HepG2 (cell line): ENCODE measurements around the gene MLLT1. TPM values are rescaled to one million over a fixed set of nuclear protein-coding genes. Genes with fewer than 3 reads are reported as not detected.

Source experiments
- ATAC-seq: fragments of 200-7000 bp; cut with Tn5 transposase; 3 replicates; pipeline ENCODE4 v1.9.1; 2020; ENCODE audit warnings: mild to moderate bottlenecking, moderate library complexity
- BruUV-seq: library from RNA; stranded (reverse); fragments of 400-500 nt; replicated peaks from 2 replicates; lab custom pipeline; 2021; lab: Mats Ljungman, UMichigan
- CTCF ChIA-PET: fragments of 300-600 bp; formaldehyde crosslinking; extraction: SDS; loops from one replicate; lab custom pipeline; 2021; ENCODE audit warnings: low total read pairs, inconsistent platforms, low intra/inter-chr PET ratio; lab: Yijun Ruan, JAX
- POLR2A ChIA-PET: fragments of 350-600 bp; sonication (Branson Sonifier 250); formaldehyde crosslinking; loops from one replicate; lab custom pipeline; 2020; ENCODE audit warnings: antibody characterized with exemption, inconsistent platforms; lab: Yijun Ruan, JAX
- DNase-seq: peaks from one replicate; pipeline ENCODE4 v3.0.0-alpha.2; 2015; ENCODE audit warnings: low spot score
- FAIRE-seq: peaks from 3 replicates; lab custom pipeline; 2011; peaks lifted over from hg19 to GRCh38; lab: Jason Lieb, UNC
- H2AFZ ChIP-seq: one replicate; pipeline ENCODE4 v1.6.1; 2011; ENCODE audit warnings: low read length, inconsistent platforms
- H3K27ac ChIP-seq: fragments of 300-600 bp; 3 replicates; pipeline ENCODE4 v1.8.0; 2011; ENCODE audit warnings: mixed run types, mild to moderate bottlenecking, mixed read lengths, low read length, inconsistent platforms; ENCODE audit not compliant: insufficient read depth; ENCODE audit errors: extremely low read length
- H3K27me3 ChIP-seq, 2 experiments: fragments of 200-600 bp in 1 of 2; 2 replicates in 1 of 2; 3 replicates in 1 of 2; pipeline versions ENCODE4 v1.6.0 to v1.8.0; 2011; ENCODE audit warnings: low read length in 2 of 2, mild to moderate bottlenecking in 2 of 2, moderate library complexity in 2 of 2, inconsistent platforms in 1 of 2; ENCODE audit not compliant: insufficient read depth in 2 of 2, control insufficient read depth in 1 of 2
- H3K36me3 ChIP-seq, 2 experiments: fragments of 200-600 bp in 1 of 2; replicated peaks in 1 of 2; 2 replicates in 1 of 2; 3 replicates in 1 of 2; pipeline versions ENCODE4 v1.5.1 to v1.8.0; 2011; ENCODE audit warnings: low read length in 2 of 2, inconsistent platforms in 1 of 2; ENCODE audit not compliant: insufficient read depth in 2 of 2, control insufficient read depth in 1 of 2
- H3K4me1 ChIP-seq: 2 replicates; pipeline ENCODE4 v1.5.1; 2012; ENCODE audit warnings: low read length, inconsistent platforms; ENCODE audit not compliant: insufficient read depth
- H3K4me2 ChIP-seq: 2 replicates; pipeline ENCODE4 v1.6.0; 2011; ENCODE audit warnings: low read depth, low read length, inconsistent platforms
- H3K4me3 ChIP-seq, 3 experiments: fragments of 200-600 bp in 1 of 3; sonication (generic), shearing (Covaris generic) in 1 of 3; replicated peaks in 1 of 3; 2 replicates each; pipeline ENCODE4 v1.5.1; 2011 to 2016; ENCODE audit warnings: low read length in 3 of 3, inconsistent platforms in 2 of 3, low read depth in 2 of 3, mild to moderate bottlenecking in 2 of 3, control low read depth in 1 of 3, mixed read lengths in 1 of 3; ENCODE audit not compliant: insufficient read depth in 1 of 3
- H3K79me2 ChIP-seq: one replicate; pipeline ENCODE4 v1.6.1; 2011; ENCODE audit warnings: low read length, inconsistent platforms; ENCODE audit not compliant: insufficient read depth
- H3K9ac ChIP-seq: 2 replicates; pipeline ENCODE4 v1.6.0; 2011; ENCODE audit warnings: mild to moderate bottlenecking, low read depth, low read length, inconsistent platforms; ENCODE audit not compliant: insufficient read depth
- H3K9me3 ChIP-seq: 2 replicates; pipeline ENCODE4 v1.5.1; 2012; ENCODE audit warnings: mild to moderate bottlenecking, low read length
- H4K20me1 ChIP-seq: 2 replicates; pipeline ENCODE4 v1.6.0; 2011; ENCODE audit warnings: inconsistent platforms, mild to moderate bottlenecking, low read length, moderate library complexity; ENCODE audit not compliant: insufficient read depth
- IKZF4 ChIP-seq: sonication (generic); formaldehyde crosslinking; IDR thresholded peaks from 2 replicates; pipeline ENCODE4 v1.5.1; 2020; ENCODE audit warnings: borderline replicate concordance, mild to moderate bottlenecking, low read depth, missing genetic modification reagents; ENCODE audit errors: not compliant biosample characterization
- JDP2 ChIP-seq: sonication (generic); formaldehyde crosslinking; IDR thresholded peaks from 2 replicates; pipeline ENCODE4 v1.8.1; 2022; ENCODE audit warnings: missing genetic modification reagents, borderline replicate concordance
- MAZ ChIP-seq, 2 experiments: sonication (generic) in 1 of 2; formaldehyde crosslinking in 1 of 2; IDR thresholded peaks; 2 replicates each; pipeline versions ENCODE4 v1.5.0 to v1.6.1; 2012 to 2020; ENCODE audit warnings: low read depth in 2 of 2, mild to moderate bottlenecking in 2 of 2, borderline replicate concordance in 1 of 2, improper control_type of control experiment in 1 of 2, low read length in 1 of 2, missing genetic modification reagents in 1 of 2, moderate library complexity in 1 of 2
- NCOA2 ChIP-seq: sonication (generic); formaldehyde crosslinking; IDR thresholded peaks from 2 replicates; pipeline ENCODE4 v1.8.0; 2022; ENCODE audit warnings: inconsistent platforms
- NFATC3 ChIP-seq: sonication (generic); formaldehyde crosslinking; IDR thresholded peaks from 2 replicates; pipeline ENCODE4 v1.5.1; 2020; ENCODE audit warnings: mild to moderate bottlenecking, missing genetic modification reagents
- NFE2L2 ChIP-seq: fragments of 150-350 bp; IDR thresholded peaks from 2 replicates; pipeline ENCODE4 v1.6.1; 2014; ENCODE audit warnings: low read length
- PLRG1 ChIP-seq: fragments of 450-650 bp; conservative IDR thresholded peaks from 2 replicates; pipeline ENCODE4 v1.6.1; 2016
- SATB2 ChIP-seq: sonication (generic); formaldehyde crosslinking; IDR thresholded peaks from 2 replicates; pipeline ENCODE4 v1.5.0; 2020; ENCODE audit warnings: missing genetic modification reagents
- SOX6 ChIP-seq, 2 experiments: fragments of 450-650 bp in 1 of 2; sonication (generic) in 1 of 2; formaldehyde crosslinking in 1 of 2; IDR thresholded peaks; 2 replicates each; pipeline versions ENCODE4 v1.4.0 to v1.6.1; 2017 to 2020; ENCODE audit warnings: antibody characterized with exemption in 1 of 2, mild to moderate bottlenecking in 1 of 2, missing genetic modification reagents in 1 of 2
- TSC22D2 ChIP-seq: sonication (generic); formaldehyde crosslinking; IDR thresholded peaks from 2 replicates; pipeline ENCODE4 v1.5.1; 2020; ENCODE audit warnings: missing genetic modification reagents, mild to moderate bottlenecking, borderline replicate concordance
- ZBTB3 ChIP-seq: sonication (generic); formaldehyde crosslinking; IDR thresholded peaks from 2 replicates; pipeline ENCODE4 v1.4.0; 2020; ENCODE audit warnings: low read depth, mild to moderate bottlenecking, moderate library complexity, missing genetic modification reagents, borderline replicate concordance
- ZBTB33 ChIP-seq: sonication (generic); formaldehyde crosslinking; IDR thresholded peaks from 2 replicates; pipeline ENCODE4 v1.4.0; 2020; ENCODE audit warnings: missing genetic modification reagents
- ZNF564 ChIP-seq: sonication (generic); formaldehyde crosslinking; IDR thresholded peaks from 2 replicates; pipeline ENCODE4 v1.8.1; 2023; ENCODE audit warnings: mild to moderate bottlenecking, missing genetic modification reagents
- ZNF652 ChIP-seq: IDR thresholded peaks from 2 replicates; pipeline ENCODE4 v1.6.1; 2016; ENCODE audit warnings: low read depth, borderline replicate concordance
- WGBS: methylation state at CpG from one replicate; pipeline ENCODE4 v1.1.6; 2017; ENCODE audit warnings: low lambda C conversion rate; 5-methylcytosine and 5-hydroxymethylcytosine counted together
- in situ Hi-C: cut with HindIII; loops from 2 replicates; pipeline ENCODE4 v1.10.0; 2017; ENCODE audit warnings: low pct_unique_long_range_greater_than_20kb; ENCODE audit not compliant: extremely low pct_ligation_motif_present
- intact Hi-C: fragments of 100-400 bp; cut with micrococcal nuclease; formaldehyde crosslinking; loops from one replicate; pipeline ENCODE4 v1.10.0; 2022; ENCODE audit not compliant: unreplicated experiment
- polyA plus RNA-seq, 8 experiments: library from polyadenylated mRNA; depleted of rRNA in 3 of 8; stranded (reverse) in 7 of 8; unstranded in 1 of 8; fragments of >200 nt; fragmentation: Illumina TruSeq in 4 of 8; extraction: Trizol in 4 of 8; gene quantifications; 2 replicates each; pipeline versions ENCODE4 v1.2.1 to v1.2.3, GENCODE V29; 2011 to 2016; ENCODE audit warnings: low read depth in 4 of 8, missing spikeins in 1 of 8, mixed read lengths in 1 of 8; ENCODE audit not compliant: insufficient read depth in 1 of 8
- total RNA-seq, 5 experiments: library from RNA; depleted of rRNA; stranded (reverse); fragments of >200 nt; fragmentation: Illumina TruSeq; extraction: Trizol; gene quantifications; 2 replicates each; pipeline ENCODE4 v1.2.3, GENCODE V29; 2016; ENCODE audit warnings: low read depth in 1 of 5
- TF ChIP-seq, protein P1 (sequence below): sonication (generic); IDR thresholded peaks from 2 replicates; pipeline ENCODE4 v1.6.1; 2016; ENCODE audit warnings: low read depth, borderline replicate concordance
- TF ChIP-seq, protein P2 (sequence below): sonication (generic); formaldehyde crosslinking; IDR thresholded peaks from 2 replicates; pipeline ENCODE4 v1.4.0; 2020; ENCODE audit warnings: mild to moderate bottlenecking, missing genetic modification reagents

Gene MLLT1
- total and polyA plus RNA-seq, 2 of the 13 experiments (the other 11 are each of a cell fraction or from before 2014, with no cell fraction given), result 11.7 to 12.2 TPM

GRCh38 chr19:6242677-6243076, 37.1 kb downstream of the MLLT1 start (continued):
- no peak for TF ChIP-seq IKZF4 (CRISPR knock-in tag)
- TF ChIP-seq, all 625 proteins: peak for 0

- H3K79me2 ChIP-seq, result peaks cover 59% of the 10 kb centered on the region
- intact Hi-C loops, result no loop called here
- TF ChIP-seq ZBTB3 (CRISPR knock-in tag), result no peak
- peak; percentile 41; the same call in 1 of the 2 replicates for TF ChIP-seq NCOA2 (CRISPR knock-in tag)
- TF ChIP-seq SATB2 (CRISPR knock-in tag), result no peak
- TF ChIP-seq MAZ (IDR thresholded peaks at IDR 0.05; ENCODE audit: borderline replicate concordance, low read depth, low read length), result no peak
- no peak for TF ChIP-seq MAZ (CRISPR knock-in tag; IDR thresholded peaks at IDR 0.05; ENCODE audit: low read depth)
- no peak for TF ChIP-seq NFATC3
- no peak for TF ChIP-seq TSC22D2 (CRISPR knock-in tag)
- TF ChIP-seq ZNF652 (CRISPR knock-in tag), result no peak
- peak; percentile 100 for TF ChIP-seq ZBTB33 (CRISPR knock-in tag)
- TF ChIP-seq NFE2L2, result no peak
- TF ChIP-seq ZNF564, result no peak
- no peak for TF ChIP-seq PLRG1
- no peak for TF ChIP-seq JDP2
- TF ChIP-seq, protein P1, sequence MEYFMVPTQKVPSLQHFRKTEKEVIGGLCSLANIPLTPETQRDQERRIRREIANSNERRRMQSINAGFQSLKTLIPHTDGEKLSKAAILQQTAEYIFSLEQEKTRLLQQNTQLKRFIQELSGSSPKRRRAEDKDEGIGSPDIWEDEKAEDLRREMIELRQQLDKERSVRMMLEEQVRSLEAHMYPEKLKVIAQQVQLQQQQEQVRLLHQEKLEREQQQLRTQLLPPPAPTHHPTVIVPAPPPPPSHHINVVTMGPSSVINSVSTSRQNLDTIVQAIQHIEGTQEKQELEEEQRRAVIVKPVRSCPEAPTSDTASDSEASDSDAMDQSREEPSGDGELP, result peak; percentile 36; the same call in 1 of the 2 replicates
- no peak for TF ChIP-seq SOX6 (IDR thresholded peaks at IDR 0.05)
- peak; percentile 46; the same call in 1 of the 2 replicates for TF ChIP-seq SOX6 (CRISPR knock-in tag; IDR thresholded peaks at IDR 0.05)
- TF ChIP-seq, protein P2, sequence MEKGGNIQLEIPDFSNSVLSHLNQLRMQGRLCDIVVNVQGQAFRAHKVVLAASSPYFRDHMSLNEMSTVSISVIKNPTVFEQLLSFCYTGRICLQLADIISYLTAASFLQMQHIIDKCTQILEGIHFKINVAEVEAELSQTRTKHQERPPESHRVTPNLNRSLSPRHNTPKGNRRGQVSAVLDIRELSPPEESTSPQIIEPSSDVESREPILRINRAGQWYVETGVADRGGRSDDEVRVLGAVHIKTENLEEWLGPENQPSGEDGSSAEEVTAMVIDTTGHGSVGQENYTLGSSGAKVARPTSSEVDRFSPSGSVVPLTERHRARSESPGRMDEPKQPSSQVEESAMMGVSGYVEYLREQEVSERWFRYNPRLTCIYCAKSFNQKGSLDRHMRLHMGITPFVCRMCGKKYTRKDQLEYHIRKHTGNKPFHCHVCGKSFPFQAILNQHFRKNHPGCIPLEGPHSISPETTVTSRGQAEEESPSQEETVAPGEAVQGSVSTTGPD (CRISPR knock-in tag), result peak; percentile 65; the same call in 1 of the 2 replicates
These were observed 37.9 kb downstream of the MLLT1 start for GRCh38 chr19:6241680-6242377.

More at GRCh38 chr19:6241680-6242377, 37.9 kb downstream of the MLLT1 start:
- Histone ChIP-seq H4K20me1 (peaks cover 9% of the 10 kb centered on the region), H3K27me3 (no peaks in the 10 kb centered on the region), H3K36me3 (peaks cover 2 to 8% of the 10 kb centered on the region in 2 experiments; a peak in 3 of 5 replicates), H3K27ac (peak overlapping the region; percentile 74), H3K9ac (peak overlapping the region; percentile 43; the same call in 1 of the 2 replicates), H3K4me3 (no peak overlapping the region), H2AFZ (no peak overlapping the region), H3K4me2 (peak overlapping the region; percentile 59), H3K9me3 (no peaks in the 10 kb centered on the region), H3K4me1 (peaks cover 58% of the 10 kb centered on the region)
- CTCF ChIA-PET, result no interaction called here
- ATAC-seq (peak; percentile 95), DNase-seq (peak; percentile 88), FAIRE-seq (peak; percentile 66)
- in situ Hi-C loops, result no loop called here
- no TSS peak for BruUV-seq
- POLR2A ChIA-PET, result no interaction called here
- WGBS, result 56% methylated on average over 11 of the region's 25 CpGs
